Measurements from ENCODE around the gene TOP3A.

GRCh38 chr17:18323007-18323406 is 8.2 kb upstream of the TOP3A start:
- TF ChIP-seq CTCF (IDR thresholded peaks at IDR 0.05) (no peak), EP300 (IDR thresholded peaks at IDR 0.05) (no peak), POLR2A (IDR thresholded peaks at IDR 0.05) (no peak), POLR2AphosphoS5 (IDR thresholded peaks at IDR 0.05) (no peak)
